ENCODE data around the gene TMEM192.
"Not testable (repeated sequence)": the region's sequence is repeated elsewhere in the genome, so short reads cannot be mapped to it uniquely, and the experiment has no call there.

Gene TMEM192

GRCh38 chr4:165088366-165088765, 24.3 kb downstream of the TMEM192 start:
- no peak for DNase-seq

DNA sequence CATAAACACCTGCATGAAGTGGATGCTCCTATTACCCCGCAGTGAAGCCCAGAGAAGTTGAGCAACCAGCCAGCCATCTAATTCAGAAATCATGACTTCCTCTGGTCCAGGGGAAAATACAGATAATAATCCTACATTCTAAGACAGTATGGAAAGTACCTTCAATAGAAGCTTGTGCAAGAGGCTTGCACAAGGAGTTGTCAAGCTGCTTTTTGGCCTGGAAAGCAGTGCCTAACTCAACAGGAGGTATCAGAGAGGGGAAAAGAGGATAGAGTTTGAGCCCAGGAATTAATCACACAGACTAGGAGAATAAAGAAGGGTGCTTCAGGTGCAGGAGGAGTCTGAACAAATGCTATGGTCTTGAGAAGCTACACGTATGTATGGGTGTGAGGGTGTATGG, 26.7 kb downstream of the TMEM192 start:
- DNase-seq: no peak

GRCh38 chr4:165084787-165085186, 27.9 kb downstream of the TMEM192 start:
- not testable (repeated sequence) for DNase-seq

DNA sequence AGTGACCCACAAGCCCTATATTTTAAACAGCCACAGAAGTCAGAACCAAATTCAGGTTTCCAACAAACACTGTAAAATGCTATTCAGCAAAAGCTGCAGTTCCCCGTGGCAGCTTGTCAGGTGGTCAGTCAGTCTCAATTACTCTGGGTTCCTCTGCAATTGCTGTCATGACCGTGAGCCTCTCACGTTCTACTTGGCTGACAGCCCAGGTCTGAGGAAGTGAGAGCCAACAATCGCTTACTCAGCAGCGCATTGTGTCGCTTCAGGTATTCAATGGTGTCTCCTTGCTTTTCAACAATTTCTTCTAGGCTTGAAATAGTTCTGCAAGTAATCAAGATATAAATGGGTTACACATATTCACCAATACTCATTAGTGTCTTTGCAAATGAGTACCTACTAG, 33.2 kb downstream of the TMEM192 start:
- peak; percentile 83 for DNase-seq

DNA sequence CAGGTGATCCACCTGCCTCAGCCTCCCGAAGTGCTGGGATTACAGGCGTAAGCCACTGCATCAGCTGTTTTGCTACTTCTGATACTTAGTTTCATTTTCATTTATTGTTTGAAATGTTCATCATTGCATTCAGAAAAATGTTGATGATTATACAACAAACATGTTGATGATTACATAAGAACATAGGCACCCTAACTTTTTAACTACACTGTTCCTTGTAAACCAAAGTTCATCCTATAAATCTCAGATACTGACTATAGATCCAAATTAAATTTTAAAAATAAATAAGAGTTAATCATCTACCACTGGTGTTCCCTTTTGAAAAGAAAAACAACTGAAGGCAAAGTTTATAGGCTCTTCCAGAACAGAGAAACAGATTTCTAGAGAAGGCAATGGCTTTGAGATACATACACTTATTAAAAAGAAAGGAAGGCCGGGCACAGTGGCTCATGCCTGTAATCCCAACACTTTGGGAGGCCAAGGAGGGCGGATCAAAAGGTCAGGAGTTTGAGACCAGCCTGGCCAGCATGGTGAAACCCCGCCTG, 35.6 kb downstream of the TMEM192 start:
- DNase-seq: no peak

DNA sequence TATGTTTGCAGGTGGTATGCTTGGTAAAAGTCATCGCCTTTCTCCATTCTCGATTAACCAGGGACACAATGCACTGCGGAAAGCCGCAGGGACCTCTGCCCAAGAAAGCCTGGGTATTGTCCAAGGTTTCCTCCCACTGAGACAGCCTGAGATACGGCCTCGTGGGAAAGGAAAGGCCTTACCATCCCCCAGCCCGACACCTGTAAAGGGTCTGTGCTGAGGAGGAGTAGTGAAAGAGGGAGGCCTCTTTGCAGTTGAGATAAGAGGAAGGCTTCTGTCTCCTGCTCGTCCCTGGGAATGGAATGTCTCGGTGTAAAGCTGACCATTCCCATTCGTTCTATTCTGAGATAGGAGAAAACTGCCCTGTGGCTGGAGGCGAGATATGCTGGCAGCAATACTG, 39.3 kb downstream of the TMEM192 start:
- not testable (repeated sequence) for DNase-seq

GRCh38 chr4:165070560-165070959, 42.1 kb downstream of the TMEM192 start:
- DNase-seq: no peak

DNA sequence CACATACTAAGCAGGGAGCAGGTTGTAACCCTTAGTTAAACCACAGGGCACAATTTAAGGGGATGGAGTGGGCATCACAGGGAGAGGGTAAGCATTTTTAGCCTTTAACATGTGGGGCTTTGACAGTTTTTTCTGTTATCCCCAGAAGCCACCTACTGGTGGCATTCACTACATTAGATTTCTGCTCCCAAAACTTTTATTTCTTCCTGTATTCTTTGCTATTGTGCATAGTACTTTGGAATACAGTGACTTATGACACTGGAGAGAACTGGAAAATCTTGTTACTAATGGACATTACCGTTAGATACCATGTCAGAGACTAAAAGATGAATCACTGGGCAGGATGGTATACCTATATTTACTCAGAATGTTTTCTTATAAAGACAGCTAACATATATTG, 51.7 kb downstream of the TMEM192 start:
- DNase-seq: no peak

- peak; percentile 69 for DNase-seq
These were observed 53.3 kb downstream of the TMEM192 start for GRCh38 chr4:165059386-165059785.

DNA sequence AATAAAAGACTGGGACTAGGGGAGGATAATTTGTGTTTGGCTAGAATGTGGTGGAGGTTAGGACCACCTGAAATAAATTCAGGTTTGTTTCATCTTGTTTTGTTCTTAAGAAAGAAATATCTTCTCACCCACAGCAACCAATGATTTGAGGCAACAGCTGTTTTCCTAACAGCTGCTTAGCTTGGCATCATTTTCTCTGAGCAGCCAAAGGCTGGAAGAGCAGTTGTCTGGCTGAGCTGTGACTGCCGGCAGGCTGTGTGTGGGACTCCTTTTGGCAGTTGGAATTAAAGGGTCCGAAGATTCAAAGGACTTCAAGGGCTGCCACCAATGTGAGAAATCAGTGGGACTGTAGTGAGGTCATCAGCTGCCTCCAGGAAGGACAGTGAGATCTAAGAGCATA, 54.0 kb downstream of the TMEM192 start:
- no peak for DNase-seq

DNA sequence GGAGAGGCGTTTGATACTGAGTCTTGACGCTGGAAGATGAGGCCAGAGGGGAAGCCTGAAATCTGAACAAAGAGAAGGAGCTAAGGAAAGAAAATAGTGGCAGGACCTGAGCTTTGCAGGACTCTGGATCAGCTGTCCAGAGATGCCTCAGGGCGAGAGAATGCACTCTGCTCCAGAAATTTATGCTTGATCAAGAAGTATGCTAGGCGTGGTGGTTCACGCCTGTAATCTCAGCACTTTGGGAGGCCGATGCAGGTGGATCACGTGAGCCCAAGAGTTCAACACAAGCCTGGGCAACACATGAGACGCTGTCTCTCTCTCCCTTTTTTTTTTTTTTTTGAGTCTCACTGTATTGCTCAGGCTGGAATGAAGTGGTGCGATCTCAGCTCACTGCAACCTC, 57.1 kb downstream of the TMEM192 start:
- no peak for DNase-seq

- no peak for DNase-seq
These were observed 59.0 kb downstream of the TMEM192 start, which contains the start of gene TRIM75 for GRCh38 chr4:165053645-165054044. Gene TRIM75 (plus strand): TSS chr4:165053866. CDS start chr4:165059148, 5,282 bp downstream.

- DNase-seq: no peak
These were observed 60.0 kb downstream of the TMEM192 start for GRCh38 chr4:165052627-165053026.

GRCh38 chr4:165048170-165048569, 64.5 kb downstream of the TMEM192 start:
- DNase-seq: no peak

- no peak for DNase-seq
These were observed 81.0 kb downstream of the TMEM192 start, which contains the start of gene TRIM60 for GRCh38 chr4:165031436-165032211. Gene TRIM60 (plus strand): TSS chr4:165031999. CDS start chr4:165040073, 8,074 bp downstream.

GRCh38 chr4:165027762-165028402, 84.8 kb downstream of the TMEM192 start:
- DNase-seq: no peak

DNA sequence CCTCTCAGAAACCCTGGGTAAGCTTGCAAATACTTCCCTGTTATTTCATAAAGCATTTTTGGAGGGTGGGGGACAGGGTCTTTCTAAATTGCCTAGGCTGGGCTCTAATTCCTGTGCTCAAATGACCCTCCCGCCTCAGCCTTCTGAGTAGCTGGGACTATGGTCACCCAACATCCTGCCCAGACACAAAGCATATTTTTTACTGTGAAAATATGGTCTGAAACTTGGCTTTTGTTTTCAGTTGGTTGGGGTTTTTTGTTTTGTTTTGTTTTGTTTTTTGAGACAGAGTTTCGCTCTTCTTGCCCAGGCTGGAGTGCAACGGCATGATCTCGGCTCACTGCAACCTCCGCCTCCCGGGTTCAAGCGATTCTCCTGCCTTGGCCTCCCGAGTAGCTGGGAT, 86.9 kb downstream of the TMEM192 start:
- not testable (repeated sequence) for DNase-seq
